NCI-H128 (cell line): ENCODE measurements around the gene GUCY2C.

Experiments
- DNase-seq: peaks from one replicate; lab custom pipeline; 2025; ENCODE audit not compliant: unreplicated experiment; lab: John Stamatoyannopoulos, UW

The GUCY2C gene

GRCh38 chr12:14629832-14630710 is 66.3 kb downstream of the GUCY2C start:
- peak; percentile 60 for DNase-seq

GRCh38 chr12:14628771-14629170 is 67.6 kb downstream of the GUCY2C start:
- no peak for DNase-seq

GRCh38 chr12:14621826-14622225 is 74.6 kb downstream of the GUCY2C start:
- DNase-seq: no peak

GRCh38 chr12:14619741-14620501 is 76.5 kb downstream of the GUCY2C start:
- DNase-seq: no peak

GRCh38 chr12:14618983-14619382 is 77.4 kb downstream of the GUCY2C start:
- DNase-seq: no peak

- no peak for DNase-seq
Measured at GRCh38 chr12:14614704-14615121, 81.7 kb downstream of the GUCY2C start.

GRCh38 chr12:14613718-14614117 is 82.7 kb downstream of the GUCY2C start:
- no peak for DNase-seq

- no peak for DNase-seq
Measured at GRCh38 chr12:14612898-14613445, 83.4 kb downstream of the GUCY2C start.

GRCh38 chr12:14612250-14612649 is 84.1 kb downstream of the GUCY2C start:
- DNase-seq: no peak

- DNase-seq: no peak
Measured at GRCh38 chr12:14611640-14612203, 84.7 kb downstream of the GUCY2C start.

- DNase-seq: no peak
Measured at GRCh38 chr12:14607568-14607967, 88.8 kb downstream of the GUCY2C start.

GRCh38 chr12:14605401-14605989 is 90.9 kb downstream of the GUCY2C start:
- no peak for DNase-seq

GRCh38 chr12:14601692-14602478 is 94.5 kb downstream of the GUCY2C start:
- DNase-seq: no peak

- DNase-seq: no peak
Measured at GRCh38 chr12:14597480-14597879, 98.9 kb downstream of the GUCY2C start.

GRCh38 chr12:14591719-14592118 is 104.7 kb downstream of the GUCY2C start:
- DNase-seq: no peak

- no peak for DNase-seq
Measured at GRCh38 chr12:14589169-14590004, 107.0 kb downstream of the GUCY2C start.

GRCh38 chr12:14588571-14588970 is 107.8 kb downstream of the GUCY2C start:
- DNase-seq: no peak

GRCh38 chr12:14578646-14579045 is 117.8 kb downstream of the GUCY2C start:
- no peak for DNase-seq

GRCh38 chr12:14577344-14577743 is 119.1 kb downstream of the GUCY2C start:
- DNase-seq: no peak
